K562 (cell line): Measurements from ENCODE around the gene TMEM143. TPM values are rescaled to one million over a fixed set of nuclear protein-coding genes. Genes with fewer than 3 reads are reported as not detected.
A peak's percentile ranks its signal among the peaks of the same experiment; 100 is the strongest.

Experiments used
- ATAC-seq: fragments of 200-7000 bp; cut with Tn5 transposase; 3 replicates; pipeline ENCODE4 v1.9.1; 2020; ENCODE audit warnings: moderate library complexity
- BruUV-seq: library from RNA; stranded (reverse); fragments of 400-500 nt; replicated peaks from 2 replicates; lab custom pipeline; 2021; lab: Mats Ljungman, UMichigan
- CTCF ChIA-PET: fragments of 300-600 bp; formaldehyde crosslinking; extraction: SDS; loops from one replicate; lab custom pipeline; 2021; ENCODE audit warnings: low intra/inter-chr PET ratio; lab: Yijun Ruan, JAX
- POLR2A ChIA-PET: fragments of 300-600, 350-650 bp; sonication (Branson Sonifier 250); formaldehyde crosslinking; extraction: SDS; loops from one replicate; lab custom pipeline; 2021; ENCODE audit warnings: antibody characterized with exemption, inconsistent platforms; lab: Yijun Ruan, JAX
- DNase-seq, 4 experiments: peaks; one replicate each; pipeline versions ENCODE4 v3.0.0 to v3.0.0-alpha.2; 2011 to 2018; ENCODE audit warnings: low spot score in 3 of 4, mixed read lengths in 3 of 4; ENCODE audit errors: extremely low read depth in 1 of 4
- FAIRE-seq: peaks from 2 replicates; lab custom pipeline; 2011; peaks lifted over from hg19 to GRCh38; lab: Jason Lieb, UNC
- H2AFZ ChIP-seq: 2 replicates; pipeline ENCODE4 v1.6.0; 2011; ENCODE audit warnings: low read depth, low read length, control low read depth, inconsistent platforms
- H3K27ac ChIP-seq: fragments of 200-600 bp; 3 replicates; pipeline ENCODE4 v1.8.0; 2011; ENCODE audit warnings: low read depth, mild to moderate bottlenecking, control low read depth, inconsistent platforms, low read length, moderate library complexity, mixed read lengths; ENCODE audit errors: extremely low read depth
- H3K27me3 ChIP-seq, 2 experiments: fragments of 300-600 bp in 1 of 2; 2 replicates in 1 of 2; 3 replicates in 1 of 2; pipeline versions ENCODE4 v1.6.0 to v1.8.0; 2011; ENCODE audit warnings: inconsistent platforms in 2 of 2, low read length in 2 of 2, mild to moderate bottlenecking in 1 of 2, mixed read lengths in 1 of 2, moderate library complexity in 1 of 2; ENCODE audit not compliant: control insufficient read depth in 2 of 2, insufficient read depth in 2 of 2
- H3K36me3 ChIP-seq: fragments of 300-600 bp; 3 replicates; pipeline ENCODE4 v1.8.0; 2011; ENCODE audit warnings: mild to moderate bottlenecking, low read length, inconsistent platforms; ENCODE audit not compliant: control insufficient read depth, insufficient read depth
- H3K4me1 ChIP-seq, 2 experiments: fragments of 200-600 bp in 1 of 2; replicated peaks in 1 of 2; 2 replicates in 1 of 2; 3 replicates in 1 of 2; pipeline versions ENCODE4 v1.5.1 to v1.8.0; 2011; ENCODE audit warnings: inconsistent platforms in 2 of 2, low read length in 2 of 2, mild to moderate bottlenecking in 1 of 2, mixed read lengths in 1 of 2, moderate library complexity in 1 of 2; ENCODE audit not compliant: control insufficient read depth in 2 of 2, insufficient read depth in 2 of 2
- H3K4me2 ChIP-seq: 2 replicates; pipeline ENCODE4 v1.6.1; 2011; ENCODE audit warnings: low read length, control low read depth, inconsistent platforms, mixed read lengths; ENCODE audit not compliant: insufficient read depth
- H3K4me3 ChIP-seq: fragments of 200-600 bp; sonication (generic), shearing (Covaris generic); 2 replicates; pipeline ENCODE4 v1.5.1; 2016; ENCODE audit warnings: control low read depth, inconsistent platforms
- H3K79me2 ChIP-seq: fragments of 200-600 bp; 3 replicates; pipeline ENCODE4 v1.8.0; 2011; ENCODE audit warnings: low read length, inconsistent platforms; ENCODE audit not compliant: control insufficient read depth, insufficient read depth
- H3K9ac ChIP-seq, 2 experiments: 2 replicates each; pipeline versions ENCODE4 v1.6.0 to v1.6.1; 2011; ENCODE audit warnings: low read depth in 2 of 2, low read length in 2 of 2, control low read depth in 1 of 2, inconsistent platforms in 1 of 2, mild to moderate bottlenecking in 1 of 2, mixed read lengths in 1 of 2; ENCODE audit not compliant: insufficient read depth in 1 of 2
- H3K9me1 ChIP-seq: one replicate; pipeline ENCODE4 v1.6.0; 2011; ENCODE audit warnings: inconsistent platforms, mild to moderate bottlenecking, low read length, moderate library complexity; ENCODE audit not compliant: control insufficient read depth, insufficient read depth
- H3K9me3 ChIP-seq: replicated peaks from 2 replicates; pipeline ENCODE4 v1.5.1; 2011; ENCODE audit warnings: low read depth, low read length, inconsistent platforms; ENCODE audit not compliant: control insufficient read depth, insufficient read depth
- H4K20me1 ChIP-seq: replicated peaks from 2 replicates; pipeline ENCODE4 v1.6.1; 2011; ENCODE audit warnings: low read length, inconsistent platforms, mixed read lengths; ENCODE audit not compliant: control insufficient read depth, insufficient read depth
- CC2D1A ChIP-seq: fragments of 450-650 bp; IDR thresholded peaks from 2 replicates; pipeline ENCODE4 v1.6.1; 2017; ENCODE audit warnings: mild to moderate bottlenecking
- CHD4 ChIP-seq: fragments of 200-600 bp; sonication (generic); IDR thresholded peaks from 3 replicates; pipeline ENCODE4 v1.6.1; 2012; ENCODE audit warnings: low read depth, mild to moderate bottlenecking, mixed read lengths, low read length, inconsistent platforms; ENCODE audit not compliant: insufficient read depth, insufficient replicate concordance, poor library complexity, severe bottlenecking
- ETV5 ChIP-seq: sonication (generic); formaldehyde crosslinking; IDR thresholded peaks from 2 replicates; pipeline ENCODE4 v1.4.0; 2020; ENCODE audit warnings: low read depth, mild to moderate bottlenecking, missing genetic modification reagents
- EZH2 ChIP-seq: IDR thresholded peaks from 2 replicates; pipeline ENCODE4 v1.6.1; 2012; ENCODE audit warnings: low read depth, mild to moderate bottlenecking, inconsistent platforms, low read length, borderline replicate concordance
- FOXP1 ChIP-seq: sonication (generic); formaldehyde crosslinking; IDR thresholded peaks from 2 replicates; pipeline ENCODE4 v1.8.0; 2022; ENCODE audit warnings: mild to moderate bottlenecking, missing genetic modification reagents
- HDAC6 ChIP-seq: IDR thresholded peaks from 2 replicates; pipeline ENCODE4 v1.6.1; 2012; ENCODE audit warnings: low read depth, mild to moderate bottlenecking, control low read depth, inconsistent platforms, low read length, moderate library complexity
- JUN ChIP-seq, 2 experiments: sonication (generic) in 1 of 2; formaldehyde crosslinking in 1 of 2; IDR thresholded peaks; 2 replicates each; pipeline versions ENCODE4 v1.6.1 to v1.8.0; 2012 to 2022; ENCODE audit warnings: borderline replicate concordance in 2 of 2, mild to moderate bottlenecking in 2 of 2, improper control_type of control experiment in 1 of 2, low read depth in 1 of 2, low read length in 1 of 2, missing genetic modification reagents in 1 of 2
- NR2C2 ChIP-seq, 2 experiments: fragments of 200-800 bp in 1 of 2; sonication (Bioruptor generic) in 1 of 2; sonication (generic) in 1 of 2; formaldehyde crosslinking in 1 of 2; IDR thresholded peaks; 2 replicates each; pipeline versions ENCODE4 v1.6.1 to v1.8.0; 2016 to 2022; ENCODE audit warnings: mild to moderate bottlenecking in 1 of 2, missing compliant biosample characterization in 1 of 2, missing genetic modification characterization in 1 of 2, missing genetic modification reagents in 1 of 2
- POLR2A ChIP-seq: fragments of 450-650 bp; conservative IDR thresholded peaks from 2 replicates; pipeline ENCODE4 v1.6.1; 2016
- POLR3A ChIP-seq: IDR thresholded peaks from 2 replicates; pipeline ENCODE4 v1.6.1; 2011; ENCODE audit warnings: borderline replicate concordance, mild to moderate bottlenecking, moderate library complexity; ENCODE audit not compliant: insufficient read length, insufficient read depth; ENCODE audit errors: extremely low read depth
- RBM17 ChIP-seq: fragments of 200-400 bp; formaldehyde crosslinking; IDR thresholded peaks from 2 replicates; pipeline ENCODE4 v1.6.1; 2017; ENCODE audit warnings: low read depth, mild to moderate bottlenecking, low read length, borderline replicate concordance
- RFX7 ChIP-seq: fragments of 250-450 bp; sonication (Bioruptor Pico); IDR thresholded peaks from 2 replicates; pipeline ENCODE4 v1.5.1; 2021; ENCODE audit warnings: mild to moderate bottlenecking
- SMAD1 ChIP-seq: fragments of 150-350 bp; IDR thresholded peaks from 2 replicates; pipeline ENCODE4 v1.6.1; 2014; ENCODE audit warnings: low read length, low read depth; ENCODE audit not compliant: partially characterized antibody
- SMAD4 ChIP-seq: fragments of 250-450 bp; sonication (Bioruptor Pico); conservative IDR thresholded peaks from 2 replicates; pipeline ENCODE4 v1.8.0; 2021; ENCODE audit warnings: inconsistent platforms, mild to moderate bottlenecking, moderate library complexity
- SMARCC2 ChIP-seq: fragments of 450-650 bp; IDR thresholded peaks from 2 replicates; pipeline ENCODE4 v1.6.1; 2017; ENCODE audit warnings: antibody characterized with exemption, moderate library complexity, mild to moderate bottlenecking, low read depth
- ZBTB11 ChIP-seq, 3 experiments: fragments of 200-800 bp in 1 of 3; fragments of 250-450 bp in 1 of 3; fragments of 450-650 bp in 1 of 3; sonication (Bioruptor Pico) in 1 of 3; sonication (Bioruptor generic) in 1 of 3; formaldehyde crosslinking in 1 of 3; IDR thresholded peaks; 2 replicates each; pipeline versions ENCODE4 v1.6.1 to v1.8.0; 2016 to 2022; ENCODE audit warnings: mild to moderate bottlenecking in 2 of 3, missing genetic modification characterization in 2 of 3, missing compliant biosample characterization in 1 of 3, moderate library complexity in 1 of 3
- ZBTB8A ChIP-seq: fragments of 450-650 bp; IDR thresholded peaks from 2 replicates; pipeline ENCODE4 v1.6.1; 2018; ENCODE audit warnings: mild to moderate bottlenecking, moderate library complexity; ENCODE audit not compliant: partially characterized antibody
- ZNF212 ChIP-seq: fragments of 450-650 bp; formaldehyde crosslinking; IDR thresholded peaks from 2 replicates; pipeline ENCODE4 v1.4.0; 2020; ENCODE audit warnings: mild to moderate bottlenecking
- ZNF384 ChIP-seq: IDR thresholded peaks from 2 replicates; pipeline ENCODE4 v1.6.1; 2012; ENCODE audit warnings: low read depth, low read length, improper control_type of control experiment
- WGBS: fragments of 100-300 bp; shearing (Covaris generic); methylation state at CpG from one replicate; pipeline ENCODE4 v1.1.6; 2016; ENCODE audit warnings: low coverage, mixed read lengths; ENCODE audit not compliant: insufficient coverage; ENCODE audit errors: missing lambda C conversion rate; 5-methylcytosine and 5-hydroxymethylcytosine counted together
- in situ Hi-C: fragments of 300-500 bp; cut with MboI; formaldehyde crosslinking; loops from 4 replicates; pipeline ENCODE4 v1.15.0; 2018; ENCODE audit warnings: inconsistent platforms, mixed read lengths
- intact Hi-C: fragments of 100-400 bp; cut with micrococcal nuclease; formaldehyde crosslinking; loops from 2 replicates; pipeline ENCODE4 v1.14.2; 2022
- polyA plus RNA-seq, 8 experiments: library from polyadenylated mRNA; depleted of rRNA in 4 of 8; stranded (reverse) in 5 of 8; unstranded in 3 of 8; fragments of >200 nt; fragmentation: Nextera tagmentation in 2 of 8; fragmentation: Illumina TruSeq in 1 of 8; extraction: Ambion mirVana in 2 of 8; extraction: Trizol in 1 of 8; gene quantifications; 2 replicates each; pipeline versions ENCODE4 v1.2.1 to v1.2.3, GENCODE V29; 2011 to 2014; ENCODE audit warnings: inconsistent platforms in 1 of 8, missing spikeins in 1 of 8
- total RNA-seq, 7 experiments: library from RNA; depleted of rRNA in 6 of 7; stranded (reverse); fragments of >200 nt in 6 of 7; fragmentation: Illumina TruSeq in 2 of 7; extraction: Trizol in 2 of 7; gene quantifications; 2 replicates each; pipeline versions ENCODE4 v1.2.1 to v1.2.3, GENCODE V29; 2011 to 2021; ENCODE audit warnings: low replicate concordance in 1 of 7

Gene TMEM143
- total and polyA plus RNA-seq, 9 of the 15 experiments (the other 6 are each of a cell fraction or from before 2014, with no cell fraction given): 0.66 to 8.8 (median 4.3) TPM

DNA sequence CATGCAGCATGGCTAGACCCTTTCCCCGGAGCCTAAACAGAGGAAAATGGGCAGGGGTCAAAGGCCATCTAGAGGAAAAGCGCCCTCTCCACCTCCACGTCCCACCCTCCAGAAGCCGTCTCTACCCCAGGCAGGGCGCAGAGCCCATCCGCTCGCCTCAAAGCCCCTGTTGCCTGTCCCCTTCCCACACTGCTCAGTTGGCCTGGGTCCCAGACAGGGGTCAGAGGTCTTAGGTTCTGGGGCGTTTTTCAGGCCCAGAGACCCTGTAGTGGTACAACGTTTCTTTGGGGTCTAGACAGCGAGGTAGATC, 285 bp downstream of the TMEM143 start:
- no peak for FAIRE-seq
- no peaks in the 10 kb centered on the region for H3K9me3 ChIP-seq
- ChIA-PET POLR2A (interaction anchor here (0.6 to 2.5 kb wide), 14 partner anchors 9 to 1453 kb away, joined by 3 to 13 read pairs (median 4); partner anchors contain the start of gene KDELR1), CTCF (no interaction called here)
- H2AFZ ChIP-seq: peak overlapping the region; percentile 93
- ATAC-seq: peak; percentile 9
- intact Hi-C loops (loop anchor here (5.0 kb wide), 1 partner anchor 41 kb away; a partner anchor contains a TSS), in situ Hi-C loops (no loop called here)
- no peaks in the 10 kb centered on the region for H4K20me1 ChIP-seq
- H3K79me2 ChIP-seq: peaks cover 4% of the 10 kb centered on the region; the same call in 1 of the 3 replicates
- no peaks in the 10 kb centered on the region for H3K9me1 ChIP-seq
- H3K27me3 ChIP-seq: no peaks in the 10 kb centered on the region
- TSS peak; percentile 86 for BruUV-seq
- peak in 1 of 4 experiments; percentile 23 for DNase-seq
- peak overlapping the region; percentile 96 for H3K27ac ChIP-seq
- H3K36me3 ChIP-seq: peaks cover 3% of the 10 kb centered on the region; the same call in 2 of the 3 replicates
- peak overlapping the region; percentile 52 for H3K4me3 ChIP-seq
- peak overlapping the region; percentile 93 to 96 for H3K9ac ChIP-seq
- 0% methylated on average over 10 of the region's 10 CpGs for WGBS
- H3K4me2 ChIP-seq: peak overlapping the region; percentile 98
- H3K4me1 ChIP-seq: peaks cover 8 to 25% of the 10 kb centered on the region in 2 experiments
- TF ChIP-seq RFX7 (CRISPR knock-in tag) (0 out of 2 replicates have a peak, but pooled peaks have one; percentile 33), ZBTB8A (no peak), SMAD1 (peak; percentile 17), CHD4 (peak; percentile 31), FOXP1 (CRISPR knock-in tag) (0 out of 2 replicates have a peak, but pooled peaks have one; percentile 8), NR2C2 (CRISPR knock-in tag; IDR thresholded peaks at IDR 0.05) (peak; percentile 83), NR2C2 (tag; IDR thresholded peaks at IDR 0.05) (peak; percentile 98), SMARCC2 (0 out of 2 replicates have a peak, but pooled peaks have one; percentile 17), RBM17 (no peak), SMAD4 (CRISPR knock-in tag) (no peak), ZNF384 (no peak), ETV5 (CRISPR knock-in tag) (no peak), JUN (IDR thresholded peaks at IDR 0.05; ENCODE audit: borderline replicate concordance, low read depth, low read length) (no peak), JUN (CRISPR knock-in tag; IDR thresholded peaks at IDR 0.05; ENCODE audit: borderline replicate concordance) (0 out of 2 replicates have a peak, but pooled peaks have one; percentile 50), HDAC6 (no peak), ZBTB11 (CRISPR knock-in tag; IDR thresholded peaks at IDR 0.05) (no peak; a peak in 1 of 6 replicates), POLR2A (peak; percentile 76), CC2D1A (peak; percentile 10; the same call in 1 of the 2 replicates), POLR3A (no peak), ZNF212 (CRISPR knock-in tag) (no peak), EZH2 (no peak)
